ENCODE data around the gene ZNF491.

GRCh38 chr19:11759805-11760204 is 38.5 kb upstream of the ZNF491 start:
- TF ChIP-seq, protein P1, sequence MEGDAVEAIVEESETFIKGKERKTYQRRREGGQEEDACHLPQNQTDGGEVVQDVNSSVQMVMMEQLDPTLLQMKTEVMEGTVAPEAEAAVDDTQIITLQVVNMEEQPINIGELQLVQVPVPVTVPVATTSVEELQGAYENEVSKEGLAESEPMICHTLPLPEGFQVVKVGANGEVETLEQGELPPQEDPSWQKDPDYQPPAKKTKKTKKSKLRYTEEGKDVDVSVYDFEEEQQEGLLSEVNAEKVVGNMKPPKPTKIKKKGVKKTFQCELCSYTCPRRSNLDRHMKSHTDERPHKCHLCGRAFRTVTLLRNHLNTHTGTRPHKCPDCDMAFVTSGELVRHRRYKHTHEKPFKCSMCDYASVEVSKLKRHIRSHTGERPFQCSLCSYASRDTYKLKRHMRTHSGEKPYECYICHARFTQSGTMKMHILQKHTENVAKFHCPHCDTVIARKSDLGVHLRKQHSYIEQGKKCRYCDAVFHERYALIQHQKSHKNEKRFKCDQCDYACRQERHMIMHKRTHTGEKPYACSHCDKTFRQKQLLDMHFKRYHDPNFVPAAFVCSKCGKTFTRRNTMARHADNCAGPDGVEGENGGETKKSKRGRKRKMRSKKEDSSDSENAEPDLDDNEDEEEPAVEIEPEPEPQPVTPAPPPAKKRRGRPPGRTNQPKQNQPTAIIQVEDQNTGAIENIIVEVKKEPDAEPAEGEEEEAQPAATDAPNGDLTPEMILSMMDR (IDR thresholded peaks at IDR 0.05): no peak
- TF ChIP-seq POLR2A (IDR thresholded peaks at IDR 0.05): no peak
